Measurements from ENCODE around the gene TMEM156.

GRCh38 chr4:39067451-39067850 is 35.2 kb upstream of the TMEM156 start:
- TF ChIP-seq POLR2AphosphoS5 (IDR thresholded peaks at IDR 0.05) (no peak), CTCF (IDR thresholded peaks at IDR 0.05) (no peak), POLR2A (IDR thresholded peaks at IDR 0.05) (no peak)

All from breast epithelium (tissue), 3 donors.